B cell (primary cell): Measurements from ENCODE around the gene VAPB. TPM values are rescaled to one million over a fixed set of nuclear protein-coding genes. Genes with fewer than 3 reads are reported as not detected.

Source experiments
- ATAC-seq: fragments of 200-7000 bp; cut with Tn5 transposase; one replicate; pipeline ENCODE4 v1.10.0; 2021; ENCODE audit warnings: low read depth, mild to moderate bottlenecking, moderate number of reproducible peaks, moderate library complexity
- CTCF ChIA-PET: fragments of 350-600 bp; sonication (Branson Sonifier 250); formaldehyde crosslinking; loops from one replicate; lab custom pipeline; 2021; ENCODE audit warnings: antibody characterized with exemption, inconsistent platforms; lab: Charles Lee
- POLR2A ChIA-PET: fragments of 350-600 bp; sonication (Branson Sonifier 250); formaldehyde crosslinking; loops from one replicate; lab custom pipeline; 2021; ENCODE audit warnings: antibody characterized with exemption; lab: Charles Lee
- DNase-seq: peaks from one replicate; pipeline ENCODE4 v3.0.0; 2013
- H2AFZ ChIP-seq: 2 replicates; pipeline ENCODE4 v1.6.1; 2012; ENCODE audit warnings: mild to moderate bottlenecking, low read depth, low read length; ENCODE audit not compliant: insufficient read depth, poor library complexity, severe bottlenecking
- H3K27ac ChIP-seq, 2 donors: 1 replicate in 1 of 2; 2 replicates in 1 of 2; pipeline ENCODE4 v1.5.1; 2012 to 2013; ENCODE audit warnings: low read length in 2 of 2, mild to moderate bottlenecking in 2 of 2, moderate library complexity in 1 of 2
- H3K27me3 ChIP-seq, 4 experiments: fragments of 200-600 bp in 1 of 4; sonication (generic) in 1 of 4; replicated peaks in 1 of 4; 1 replicate in 2 of 4; 2 replicates in 2 of 4; pipeline versions ENCODE4 v1.6.1 to v1.7.0; 2013 to 2016; ENCODE audit warnings: low read length in 3 of 4, mild to moderate bottlenecking in 2 of 4, mixed read lengths in 1 of 4, moderate library complexity in 1 of 4; ENCODE audit not compliant: insufficient read depth in 4 of 4, control insufficient read depth in 3 of 4; ENCODE audit errors: control extremely low read depth in 1 of 4
- H3K36me3 ChIP-seq, 2 experiments: replicated peaks in 1 of 2; 1 replicate in 1 of 2; 2 replicates in 1 of 2; pipeline versions ENCODE4 v1.6.1 to v1.7.1; 2013; ENCODE audit warnings: low read length in 1 of 2; ENCODE audit not compliant: insufficient read depth in 2 of 2, control insufficient read depth in 1 of 2; ENCODE audit errors: control extremely low read depth in 1 of 2, extremely low read depth in 1 of 2
- H3K4me1 ChIP-seq, 2 donors: fragments of 200-600 bp in 1 of 2; sonication (generic) in 1 of 2; 1 replicate in 1 of 2; 2 replicates in 1 of 2; pipeline versions ENCODE4 v1.5.1 to v1.6.1; 2013 to 2017; ENCODE audit warnings: low read length in 2 of 2; ENCODE audit not compliant: control insufficient read depth in 2 of 2, insufficient read depth in 2 of 2
- H3K4me2 ChIP-seq: replicated peaks from 2 replicates; pipeline ENCODE3; 2012; ENCODE audit warnings: mild to moderate bottlenecking, low read depth, low read length; ENCODE audit not compliant: poor library complexity, severe bottlenecking
- H3K4me3 ChIP-seq, 5 experiments: fragments of 200-600 bp in 1 of 5; sonication (generic) in 1 of 5; 1 replicate in 3 of 5; 2 replicates in 2 of 5; pipeline versions ENCODE4 v1.5.1 to v1.7.0; 2011 to 2016; ENCODE audit warnings: low read length in 4 of 5, mild to moderate bottlenecking in 4 of 5, low read depth in 2 of 5, control low read depth in 1 of 5, moderate library complexity in 1 of 5; ENCODE audit not compliant: insufficient read depth in 1 of 5; ENCODE audit errors: control extremely low read depth in 1 of 5, extremely low read depth in 1 of 5
- H3K79me2 ChIP-seq: fragments of 200-600 bp; sonication (generic); one replicate; pipeline ENCODE4 v1.6.0; 2016; ENCODE audit warnings: low read length; ENCODE audit not compliant: control insufficient read depth, insufficient read depth
- H3K9ac ChIP-seq: fragments of 200-600 bp; sonication (generic); 2 replicates; pipeline ENCODE4 v1.6.1; 2017; ENCODE audit warnings: mild to moderate bottlenecking, low read length, moderate library complexity
- H3K9me3 ChIP-seq, 3 donors: one replicate each; pipeline versions ENCODE4 v1.6.1 to v1.7.1; 2013; ENCODE audit warnings: low read length in 2 of 3; ENCODE audit not compliant: control insufficient read depth in 2 of 3, insufficient read depth in 1 of 3; ENCODE audit errors: control extremely low read depth in 1 of 3
- H4K20me1 ChIP-seq: 2 replicates; pipeline ENCODE4 v1.6.0; 2012; ENCODE audit warnings: mild to moderate bottlenecking, low read length; ENCODE audit not compliant: insufficient read depth, control insufficient read depth, poor library complexity, severe bottlenecking
- H3K27ac Mint-ChIP-seq: one replicate; pipeline ENCODE4 v1.8.0; 2021; ENCODE audit warnings: mixed read lengths
- H3K27me3 Mint-ChIP-seq: one replicate; pipeline ENCODE4 v1.8.0; 2021; ENCODE audit warnings: mixed read lengths
- H3K4me1 Mint-ChIP-seq: one replicate; pipeline ENCODE4 v1.8.0; 2021; ENCODE audit warnings: mixed read lengths
- H3K4me3 Mint-ChIP-seq: one replicate; pipeline ENCODE4 v1.8.0; 2021; ENCODE audit warnings: mixed read lengths
- H3K9me3 Mint-ChIP-seq: one replicate; pipeline ENCODE4 v1.8.0; 2022; ENCODE audit warnings: mixed read lengths; ENCODE audit not compliant: insufficient read depth
- EZH2 ChIP-seq: IDR thresholded peaks from 2 replicates; pipeline ENCODE4 v1.6.1; 2012; ENCODE audit warnings: borderline replicate concordance, low read depth, mild to moderate bottlenecking, moderate library complexity, low read length; ENCODE audit not compliant: insufficient read depth, poor library complexity, severe bottlenecking
- WGBS: methylation state at CpG from one replicate; pipeline ENCODE4 v1.1.5; 2013; ENCODE audit warnings: missing lambda C conversion rate; ENCODE audit not compliant: insufficient coverage; 5-methylcytosine and 5-hydroxymethylcytosine counted together
- intact Hi-C: fragments of 100-400 bp; cut with micrococcal nuclease; formaldehyde crosslinking; loops from one replicate; pipeline ENCODE4 v1.10.0; 2022
- polyA plus RNA-seq: library from polyadenylated mRNA; depleted of rRNA; stranded (reverse); fragments of >200 nt; gene quantifications from 2 replicates; pipeline ENCODE4 v1.2.3, GENCODE V29; 2012
- total RNA-seq, 2 donors: library from RNA; stranded (reverse); fragments of 120-200 nt in 1 of 2; gene quantifications; 1 replicate in 1 of 2; 2 replicates in 1 of 2; pipeline versions ENCODE4 v1.2.3 to v1.2.4, GENCODE V29; 2013 to 2022
- TF ChIP-seq, protein P1 (sequence below): fragments of 200-600 bp; IDR thresholded peaks from one replicate; pipeline ENCODE4 v1.8.0; 2022; ENCODE audit warnings: antibody characterized with exemption, mild to moderate bottlenecking

Gene VAPB
- total and polyA plus RNA-seq, 2 donors (not counting 1 experiment from before 2014, with no cell fraction given), result 19.5 to 26.4 TPM

DNA sequence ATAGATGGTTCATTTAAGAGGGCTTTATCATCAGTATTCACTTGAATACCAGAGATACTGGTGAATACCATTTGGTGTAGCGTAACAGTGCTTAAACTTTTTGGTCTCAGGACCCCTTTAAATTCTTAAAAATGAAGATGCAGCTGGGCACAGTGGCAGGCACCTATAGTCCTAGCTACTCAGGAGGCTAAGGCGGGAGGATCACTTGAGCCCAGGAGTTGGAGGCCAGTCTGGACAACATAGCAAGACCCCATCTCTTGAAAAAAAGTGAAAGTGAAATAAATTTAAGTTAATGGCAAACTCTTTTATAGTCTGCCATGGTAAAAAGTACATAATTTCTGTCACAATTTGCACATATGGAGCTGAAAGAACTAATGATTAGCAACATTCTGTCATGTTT is 39.3 kb downstream of the VAPB start:
- Histone ChIP-seq H3K27me3 (no peaks in the 10 kb centered on the region), H3K4me2 (no peak overlapping the region), H2AFZ (no peak overlapping the region), H3K79me2 (peaks cover 61% of the 10 kb centered on the region), H3K4me1 (no peaks in the 10 kb centered on the region), H3K4me3 (no peak overlapping the region), H3K9ac (no peak overlapping the region), H3K27ac (no peak overlapping the region), H3K9me3 (peaks cover 0 to 2% (median 0%) of the 10 kb centered on the region in 3 donors), H3K36me3 (peaks cover 0 to 42% of the 10 kb centered on the region in 2 experiments), H4K20me1 (peaks cover 63% of the 10 kb centered on the region)
- ATAC-seq (no peak), DNase-seq (no peak)
- CTCF ChIA-PET, result no interaction called here
- POLR2A ChIA-PET, result no interaction called here
- no peaks in the 10 kb centered on the region for H3K9me3 Mint-ChIP-seq
- 89% methylated on average over 2 of the region's 2 CpGs for WGBS
- TF ChIP-seq, protein P1, sequence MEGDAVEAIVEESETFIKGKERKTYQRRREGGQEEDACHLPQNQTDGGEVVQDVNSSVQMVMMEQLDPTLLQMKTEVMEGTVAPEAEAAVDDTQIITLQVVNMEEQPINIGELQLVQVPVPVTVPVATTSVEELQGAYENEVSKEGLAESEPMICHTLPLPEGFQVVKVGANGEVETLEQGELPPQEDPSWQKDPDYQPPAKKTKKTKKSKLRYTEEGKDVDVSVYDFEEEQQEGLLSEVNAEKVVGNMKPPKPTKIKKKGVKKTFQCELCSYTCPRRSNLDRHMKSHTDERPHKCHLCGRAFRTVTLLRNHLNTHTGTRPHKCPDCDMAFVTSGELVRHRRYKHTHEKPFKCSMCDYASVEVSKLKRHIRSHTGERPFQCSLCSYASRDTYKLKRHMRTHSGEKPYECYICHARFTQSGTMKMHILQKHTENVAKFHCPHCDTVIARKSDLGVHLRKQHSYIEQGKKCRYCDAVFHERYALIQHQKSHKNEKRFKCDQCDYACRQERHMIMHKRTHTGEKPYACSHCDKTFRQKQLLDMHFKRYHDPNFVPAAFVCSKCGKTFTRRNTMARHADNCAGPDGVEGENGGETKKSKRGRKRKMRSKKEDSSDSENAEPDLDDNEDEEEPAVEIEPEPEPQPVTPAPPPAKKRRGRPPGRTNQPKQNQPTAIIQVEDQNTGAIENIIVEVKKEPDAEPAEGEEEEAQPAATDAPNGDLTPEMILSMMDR, result no peak
- H3K27me3 Mint-ChIP-seq, result no peaks in the 10 kb centered on the region
- intact Hi-C loops, result no loop called here
- H3K4me1 Mint-ChIP-seq, result peaks cover 12% of the 10 kb centered on the region
- H3K4me3 Mint-ChIP-seq, result no peak overlapping the region
- no peak overlapping the region for H3K27ac Mint-ChIP-seq

DNA sequence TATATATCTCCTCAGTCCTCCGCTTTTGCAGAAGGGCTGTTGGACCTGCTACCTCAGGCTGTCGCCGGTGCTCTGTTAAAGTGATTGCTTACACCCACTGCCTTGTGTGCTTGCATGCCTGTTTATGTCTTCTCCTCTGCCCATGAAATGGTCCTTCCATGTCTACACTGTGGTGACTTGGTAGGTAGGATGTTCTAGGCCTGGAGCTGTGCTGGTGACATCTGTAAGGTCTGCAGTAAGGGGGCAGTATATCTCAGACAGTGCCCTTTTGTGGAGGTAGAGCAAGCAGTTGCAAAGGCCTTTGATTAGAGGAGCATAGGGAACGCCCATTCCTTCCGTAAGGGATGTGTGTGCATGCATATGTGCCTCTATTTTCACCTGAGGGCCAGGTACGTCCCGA is 40.3 kb downstream of the VAPB start:
- H3K4me1 ChIP-seq, result no peaks in the 10 kb centered on the region
- no peak overlapping the region for H2AFZ ChIP-seq
- no peak overlapping the region for H3K4me2 ChIP-seq
- H3K79me2 ChIP-seq, result peaks cover 70% of the 10 kb centered on the region
- H3K4me3 Mint-ChIP-seq, result no peak overlapping the region
- H3K27me3 ChIP-seq, result no peaks in the 10 kb centered on the region
- H3K36me3 ChIP-seq, result peaks cover 0 to 41% of the 10 kb centered on the region in 2 experiments
- ChIA-PET CTCF (no interaction called here), POLR2A (interaction anchor here (0.7 kb wide), 1 partner anchor 165 kb away, joined by 3 read pairs; no protein-coding TSS in a partner anchor)
- intact Hi-C loops, result no loop called here
- H3K4me3 ChIP-seq, result no peak overlapping the region
- TF ChIP-seq EZH2, result no peak
- TF ChIP-seq, protein P1, result no peak
- H3K27ac Mint-ChIP-seq, result no peak overlapping the region
- H3K9me3 Mint-ChIP-seq, result no peaks in the 10 kb centered on the region
- no peak overlapping the region for H3K27ac ChIP-seq
- DNase-seq, result no peak
- ATAC-seq, result no peak
- 97% methylated on average over 5 of the region's 7 CpGs for WGBS
- peaks cover 0 to 2% (median 0%) of the 10 kb centered on the region in 3 donors for H3K9me3 ChIP-seq
- H3K4me1 Mint-ChIP-seq, result peaks cover 12% of the 10 kb centered on the region
- H3K27me3 Mint-ChIP-seq, result no peaks in the 10 kb centered on the region
- peaks cover 72% of the 10 kb centered on the region for H4K20me1 ChIP-seq
- no peak overlapping the region for H3K9ac ChIP-seq
